Neural crest cell (in vitro differentiated cells): ENCODE results near the gene RNF111. TPM values are rescaled to one million over a fixed set of nuclear protein-coding genes. Genes with fewer than 3 reads are reported as not detected.
"Not testable (repeated sequence)": the region's sequence is repeated elsewhere in the genome, so short reads cannot be mapped to it uniquely, and the experiment has no call there.

ENCODE experiments used
- DNase-seq: peaks from one replicate; pipeline ENCODE4 v3.0.0; 2021; ENCODE audit warnings: low read depth, mixed read lengths, low spot score
- H3K27ac Mint-ChIP-seq: one replicate; pipeline ENCODE4 v1.8.0; 2021; ENCODE audit warnings: mild to moderate bottlenecking, mixed read lengths; ENCODE audit not compliant: unreplicated experiment
- H3K27me3 Mint-ChIP-seq: 2 replicates; pipeline ENCODE4 v1.8.0; 2021; ENCODE audit warnings: low read depth, mild to moderate bottlenecking, mixed read lengths
- H3K36me3 Mint-ChIP-seq: 2 replicates; pipeline ENCODE4 v1.8.0; 2021; ENCODE audit warnings: low read depth, mild to moderate bottlenecking, mixed read lengths
- H3K4me1 Mint-ChIP-seq: 2 replicates; pipeline ENCODE4 v1.8.0; 2021; ENCODE audit warnings: mixed read lengths
- H3K4me3 Mint-ChIP-seq: one replicate; pipeline ENCODE4 v1.8.0; 2021; ENCODE audit warnings: mild to moderate bottlenecking, mixed read lengths
- H3K9me3 Mint-ChIP-seq: 2 replicates; pipeline ENCODE4 v1.8.0; 2021; ENCODE audit warnings: mixed read lengths
- CTCF ChIP-seq: fragments of 200-600 bp; sonication (generic); conservative IDR thresholded peaks from 2 replicates; pipeline ENCODE4 v1.5.0; 2021; ENCODE audit warnings: antibody characterized with exemption, mild to moderate bottlenecking
- total RNA-seq: library from RNA; stranded (reverse); gene quantifications from 2 replicates; pipeline ENCODE4 v1.2.1, GENCODE V29; 2021

RNF111 gene
- total RNA-seq, 1 donor from 2014 or later: 37.4 TPM

- H3K27me3 Mint-ChIP-seq: no peaks in the 10 kb centered on the region
- no peak for DNase-seq
- TF ChIP-seq CTCF: no peak
- no peak overlapping the region for H3K4me3 Mint-ChIP-seq
- peaks cover 3% of the 10 kb centered on the region for H3K36me3 Mint-ChIP-seq
- H3K4me1 Mint-ChIP-seq: peaks cover 6% of the 10 kb centered on the region
- H3K9me3 Mint-ChIP-seq: no peaks in the 10 kb centered on the region
- H3K27ac Mint-ChIP-seq: no peak overlapping the region
These were observed 12.2 kb downstream of the RNF111 start for GRCh38 chr15:58999694-59000093.

GRCh38 chr15:59000251-59000650, 12.8 kb downstream of the RNF111 start:
- H3K4me1 Mint-ChIP-seq, H3K9me3 Mint-ChIP-seq, H3K36me3 Mint-ChIP-seq, H3K4me3 Mint-ChIP-seq, DNase-seq, H3K27me3 Mint-ChIP-seq: not testable (repeated sequence)
- peak overlapping the region; percentile 35 for H3K27ac Mint-ChIP-seq

GRCh38 chr15:59001946-59002345, 14.5 kb downstream of the RNF111 start:
- TF ChIP-seq CTCF: no peak
- Mint-ChIP-seq H3K4me3 (no peak overlapping the region), H3K36me3 (peaks cover 5% of the 10 kb centered on the region), H3K27me3 (no peaks in the 10 kb centered on the region), H3K4me1 (no peaks in the 10 kb centered on the region), H3K27ac (no peak overlapping the region), H3K9me3 (no peaks in the 10 kb centered on the region)
- no peak for DNase-seq

- H3K27me3 Mint-ChIP-seq: no peaks in the 10 kb centered on the region
These were observed 15.0 kb downstream of the RNF111 start for GRCh38 chr15:59002418-59002859.

GRCh38 chr15:59005579-59005978, 18.1 kb downstream of the RNF111 start:
- no peaks in the 10 kb centered on the region for H3K27me3 Mint-ChIP-seq
- no peaks in the 10 kb centered on the region for H3K9me3 Mint-ChIP-seq
- no peak overlapping the region for H3K4me3 Mint-ChIP-seq
- no peak for DNase-seq
- no peak for TF ChIP-seq CTCF
- peaks cover 6% of the 10 kb centered on the region for H3K36me3 Mint-ChIP-seq
- H3K27ac Mint-ChIP-seq: no peak overlapping the region
- H3K4me1 Mint-ChIP-seq: peaks cover under 1% of the 10 kb centered on the region

More at GRCh38 chr15:59002418-59002859, 15.0 kb downstream of the RNF111 start:
- DNase-seq: no peak
- no peak overlapping the region for H3K27ac Mint-ChIP-seq
- H3K4me1 Mint-ChIP-seq: no peaks in the 10 kb centered on the region
- peaks cover 5% of the 10 kb centered on the region for H3K36me3 Mint-ChIP-seq
- H3K9me3 Mint-ChIP-seq: no peaks in the 10 kb centered on the region
- H3K4me3 Mint-ChIP-seq: no peak overlapping the region
- no peak for TF ChIP-seq CTCF

GRCh38 chr15:59008086-59008485, 20.6 kb downstream of the RNF111 start:
- Mint-ChIP-seq H3K27ac (no peak overlapping the region), H3K9me3 (no peaks in the 10 kb centered on the region), H3K4me3 (no peak overlapping the region), H3K27me3 (no peaks in the 10 kb centered on the region), H3K36me3 (peaks cover 8% of the 10 kb centered on the region), H3K4me1 (peaks cover 3% of the 10 kb centered on the region)
- DNase-seq: no peak
- no peak for TF ChIP-seq CTCF
